RWPE1 (cell line): Measurements from ENCODE around the gene CDH13.

Experiments
- CTCF ChIA-PET: fragments of 350-600 bp; sonication (Branson Sonifier 250); formaldehyde crosslinking; extraction: SDS; loops from one replicate; lab custom pipeline; 2021; lab: Yijun Ruan, JAX
- POLR2A ChIA-PET: fragments of 400-600 bp; formaldehyde crosslinking; extraction: SDS; loops from one replicate; lab custom pipeline; 2020; ENCODE audit warnings: antibody characterized with exemption; ENCODE audit not compliant: low non-redundant PET; lab: Yijun Ruan, JAX
- DNase-seq: peaks from one replicate; pipeline ENCODE4 v3.0.0; 2012; ENCODE audit warnings: low spot score
- H3K27ac ChIP-seq: fragments of 450-650 bp; 2 replicates; pipeline ENCODE4 v1.5.1; 2017
- CTCF ChIP-seq: fragments of 450-650 bp; conservative IDR thresholded peaks from 2 replicates; pipeline ENCODE4 v1.5.1; 2017; ENCODE audit warnings: low read depth, mild to moderate bottlenecking

CDH13 gene

GRCh38 chr16:82636958-82637357 is 10.2 kb downstream of the CDH13 start:
- POLR2A ChIA-PET, result no interaction called here
- H3K27ac ChIP-seq, result peak overlapping the region; percentile 90
- DNase-seq, result no peak
- TF ChIP-seq CTCF, result no peak
- CTCF ChIA-PET, result no interaction called here

- TF ChIP-seq CTCF, result no peak
- ChIA-PET CTCF (interaction anchor here (0.7 kb wide), 1 partner anchor 86 kb away, joined by 3 read pairs; no protein-coding TSS in a partner anchor), POLR2A (no interaction called here)
- peak; percentile 36 for DNase-seq
- peak overlapping the region; percentile 90 for H3K27ac ChIP-seq
Measured at GRCh38 chr16:82638095-82638798, 11.5 kb downstream of the CDH13 start.

- POLR2A ChIA-PET, result no interaction called here
- CTCF ChIA-PET, result interaction anchor here (0.7 to 0.8 kb wide), 4 partner anchors 11 to 1354 kb away, joined by 3 read pairs; no protein-coding TSS in a partner anchor
- no peak for DNase-seq
- peak overlapping the region; percentile 90 for H3K27ac ChIP-seq
- no peak for TF ChIP-seq CTCF
Measured at GRCh38 chr16:82639263-82639662, 12.5 kb downstream of the CDH13 start.

DNA sequence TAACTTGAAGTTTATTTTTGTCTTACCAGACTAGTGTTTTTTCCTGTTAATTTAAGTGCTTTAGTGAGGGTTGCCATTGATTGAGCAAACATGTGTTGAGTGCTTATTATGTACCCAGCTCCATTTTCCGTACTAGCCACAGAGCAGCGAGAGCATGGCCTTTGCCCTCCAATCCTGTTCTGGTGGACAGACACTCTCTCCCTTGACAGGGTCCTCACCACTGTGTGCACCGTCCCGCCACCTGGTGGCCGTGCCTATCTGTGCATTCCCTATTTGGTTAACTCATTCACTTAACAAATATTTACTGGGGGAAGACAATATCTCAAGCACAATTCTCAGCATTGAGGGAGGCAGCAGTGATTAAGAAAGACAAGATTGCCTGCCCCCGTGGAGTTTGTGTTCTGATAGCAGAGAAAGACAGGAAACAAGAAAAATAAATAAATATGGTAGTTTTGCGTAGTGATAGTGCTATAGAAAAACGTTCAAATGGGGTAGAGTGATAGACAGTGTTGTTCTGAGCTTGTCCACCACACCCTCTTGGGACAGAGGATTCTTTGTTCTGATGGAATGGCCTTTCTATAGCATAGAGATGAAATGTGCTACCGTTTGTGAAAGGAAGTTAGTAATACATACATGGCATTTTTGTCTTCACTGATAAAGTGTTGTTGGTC is 13.0 kb downstream of the CDH13 start:
- ChIA-PET POLR2A (no interaction called here), CTCF (interaction anchor here (0.6 to 1.2 kb wide), 6 partner anchors 10 to 1355 kb away, joined by 3 to 6 read pairs (median 4); no protein-coding TSS in a partner anchor)
- TF ChIP-seq CTCF, result peak; percentile 78
- peak overlapping the region; percentile 90 for H3K27ac ChIP-seq
- DNase-seq, result peak; percentile 47

GRCh38 chr16:82641336-82641984 is 14.7 kb downstream of the CDH13 start:
- DNase-seq, result no peak
- no peak overlapping the region for H3K27ac ChIP-seq
- CTCF ChIA-PET, result no interaction called here
- no peak; the same call in 1 of the 2 replicates for TF ChIP-seq CTCF
- POLR2A ChIA-PET, result no interaction called here

- no peak overlapping the region for H3K27ac ChIP-seq
- no peak for TF ChIP-seq CTCF
- ChIA-PET POLR2A (no interaction called here), CTCF (interaction anchor here (0.6 to 1.6 kb wide), 2 partner anchors 13 to 1841 kb away, joined by 3 to 5 read pairs; no protein-coding TSS in a partner anchor)
- DNase-seq, result no peak
Measured at GRCh38 chr16:82643136-82643535, 16.4 kb downstream of the CDH13 start.
